HG03520 (cell line): ENCODE measurements around the gene KCTD12.
"Not testable (repeated sequence)": the region's sequence is repeated elsewhere in the genome, so short reads cannot be mapped to it uniquely, and the experiment has no call there.

ENCODE experiments used
- ATAC-seq: cut with Tn5 transposase; IDR thresholded peaks from one replicate; pipeline ENCODE4 v1.9.1; 2021; ENCODE audit warnings: mild to moderate bottlenecking, moderate library complexity; ENCODE audit not compliant: unreplicated experiment

The KCTD12 gene

GRCh38 chr13:76886292-76887075, at the start of gene KCTD12:
KCTD12 (minus strand) TSS chr13:76886405; CDS start chr13:76886148, 257 bp downstream.
- ATAC-seq = peak; percentile 60

- ATAC-seq = no peak
These were observed 48.5 kb upstream of the KCTD12 start for GRCh38 chr13:76934671-76935070.

- ATAC-seq = no peak
These were observed 45.9 kb upstream of the KCTD12 start for GRCh38 chr13:76932076-76932475.

GRCh38 chr13:76929851-76930374, 43.7 kb upstream of the KCTD12 start:
- ATAC-seq = no peak

- ATAC-seq = no peak
These were observed 43.1 kb upstream of the KCTD12 start for GRCh38 chr13:76929320-76929719.

- ATAC-seq = no peak
These were observed 42.3 kb upstream of the KCTD12 start for GRCh38 chr13:76928456-76928855.

- no peak for ATAC-seq
These were observed 41.8 kb upstream of the KCTD12 start for GRCh38 chr13:76927955-76928354.

GRCh38 chr13:76925115-76925514, 38.9 kb upstream of the KCTD12 start:
- ATAC-seq = no peak

GRCh38 chr13:76921516-76921915, 35.3 kb upstream of the KCTD12 start:
- ATAC-seq = no peak

- ATAC-seq = not testable (repeated sequence)
These were observed 31.7 kb upstream of the KCTD12 start for GRCh38 chr13:76917755-76918481.

GRCh38 chr13:76917095-76917494, 30.9 kb upstream of the KCTD12 start:
- ATAC-seq = no peak

- no peak for ATAC-seq
These were observed 27.7 kb upstream of the KCTD12 start for GRCh38 chr13:76913898-76914297.

GRCh38 chr13:76912476-76912875, 26.3 kb upstream of the KCTD12 start:
- no peak for ATAC-seq

- no peak for ATAC-seq
These were observed 18.3 kb upstream of the KCTD12 start for GRCh38 chr13:76904507-76904906.

GRCh38 chr13:76903544-76904162, 17.4 kb upstream of the KCTD12 start:
- peak; percentile 99 for ATAC-seq

GRCh38 chr13:76899066-76899465, 12.9 kb upstream of the KCTD12 start:
- not testable (repeated sequence) for ATAC-seq

GRCh38 chr13:76897171-76897570, 11.0 kb upstream of the KCTD12 start:
- ATAC-seq = not testable (repeated sequence)

- peak; percentile 55 for ATAC-seq
These were observed 8.4 kb upstream of the KCTD12 start for GRCh38 chr13:76894401-76895110.

- ATAC-seq = no peak
These were observed 6.3 kb upstream of the KCTD12 start for GRCh38 chr13:76892488-76892887.

GRCh38 chr13:76890021-76890420, 3.8 kb upstream of the KCTD12 start:
- ATAC-seq = no peak

- no peak for ATAC-seq
These were observed 3.0 kb upstream of the KCTD12 start for GRCh38 chr13:76889254-76889653.
